ENCODE data around the gene ZBTB16.

Gene ZBTB16

GRCh38 chr11:114164546-114164945, 105.0 kb downstream of the ZBTB16 start:
- Histone ChIP-seq H3K9me3 (ENCODE audit: severe bottlenecking) (no peaks in the 10 kb centered on the region), H3K4me3 (ENCODE audit: low read depth, low read length) (no peak overlapping the region), H3K27ac (no peak overlapping the region), H3K27me3 (ENCODE audit: insufficient read depth, low read depth, severe bottlenecking) (no peaks in the 10 kb centered on the region), H3K36me3 (no peaks in the 10 kb centered on the region)
- no peak for TF ChIP-seq CTCF (IDR thresholded peaks at IDR 0.05; ENCODE audit: low read depth, low read length)
- no peak for DNase-seq

GRCh38 chr11:114165326-114166230, 106.1 kb downstream of the ZBTB16 start:
- Histone ChIP-seq H3K9me3 (ENCODE audit: severe bottlenecking) (no peaks in the 10 kb centered on the region), H3K27me3 (ENCODE audit: insufficient read depth, low read depth, severe bottlenecking) (no peaks in the 10 kb centered on the region), H3K4me3 (ENCODE audit: low read depth, low read length) (no peak overlapping the region), H3K36me3 (no peaks in the 10 kb centered on the region), H3K27ac (no peak overlapping the region)
- no peak for TF ChIP-seq CTCF (IDR thresholded peaks at IDR 0.05; ENCODE audit: low read depth, low read length)
- DNase-seq: no peak

- TF ChIP-seq CTCF (IDR thresholded peaks at IDR 0.05; ENCODE audit: low read depth, low read length): no peak
- H3K36me3 ChIP-seq: no peaks in the 10 kb centered on the region
- H3K27me3 ChIP-seq (ENCODE audit: insufficient read depth, low read depth, severe bottlenecking): no peaks in the 10 kb centered on the region
- no peaks in the 10 kb centered on the region for H3K9me3 ChIP-seq (ENCODE audit: severe bottlenecking)
- H3K27ac ChIP-seq: no peak overlapping the region
- no peak for DNase-seq
- no peak overlapping the region for H3K4me3 ChIP-seq (ENCODE audit: low read depth, low read length)
Measured at GRCh38 chr11:114166362-114166761, 106.9 kb downstream of the ZBTB16 start.

- no peak for TF ChIP-seq CTCF (IDR thresholded peaks at IDR 0.05; ENCODE audit: low read depth, low read length)
- Histone ChIP-seq H3K4me3 (ENCODE audit: low read depth, low read length) (no peak overlapping the region), H3K9me3 (ENCODE audit: severe bottlenecking) (no peaks in the 10 kb centered on the region), H3K27ac (no peak overlapping the region), H3K36me3 (no peaks in the 10 kb centered on the region), H3K27me3 (ENCODE audit: insufficient read depth, low read depth, severe bottlenecking) (no peaks in the 10 kb centered on the region)
- DNase-seq: no peak
Measured at GRCh38 chr11:114166897-114167323, 107.4 kb downstream of the ZBTB16 start.

GRCh38 chr11:114167355-114167754, 107.8 kb downstream of the ZBTB16 start:
- TF ChIP-seq CTCF (IDR thresholded peaks at IDR 0.05; ENCODE audit: low read depth, low read length): no peak
- no peak overlapping the region for H3K27ac ChIP-seq
- no peak for DNase-seq
- H3K4me3 ChIP-seq (ENCODE audit: low read depth, low read length): no peak overlapping the region
- H3K27me3 ChIP-seq (ENCODE audit: insufficient read depth, low read depth, severe bottlenecking): no peaks in the 10 kb centered on the region
- H3K9me3 ChIP-seq (ENCODE audit: severe bottlenecking): no peaks in the 10 kb centered on the region
- no peaks in the 10 kb centered on the region for H3K36me3 ChIP-seq

Data from WERI-Rb-1 (cell line).